ENCODE data around the gene USO1.

DNA sequence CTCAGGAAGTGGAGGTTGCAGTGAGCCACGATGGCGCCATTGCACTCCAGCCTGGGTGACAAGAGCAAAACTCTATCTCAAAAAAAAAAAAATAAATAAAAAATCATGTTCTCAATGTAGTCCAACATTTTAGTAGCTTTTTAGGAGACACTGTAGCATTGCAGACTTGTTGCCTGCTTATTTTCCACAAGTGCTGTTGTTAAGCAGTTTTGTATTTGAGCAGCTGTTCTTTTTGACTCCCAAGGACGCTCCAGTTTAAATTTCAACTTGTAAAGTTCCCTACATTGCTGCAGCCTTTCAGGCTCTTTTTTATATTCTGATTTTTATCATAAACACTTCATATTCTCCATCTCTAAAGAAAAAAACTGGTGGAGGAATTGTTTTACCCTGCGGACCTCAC, 94.7 kb downstream of the USO1 start:
- TF ChIP-seq POLR2A (IDR thresholded peaks at IDR 0.05; ENCODE audit: low read depth) (no peak), POLR2AphosphoS5 (IDR thresholded peaks at IDR 0.05) (no peak), EP300 (IDR thresholded peaks at IDR 0.05) (no peak)
- TF ChIP-seq, protein P1, sequence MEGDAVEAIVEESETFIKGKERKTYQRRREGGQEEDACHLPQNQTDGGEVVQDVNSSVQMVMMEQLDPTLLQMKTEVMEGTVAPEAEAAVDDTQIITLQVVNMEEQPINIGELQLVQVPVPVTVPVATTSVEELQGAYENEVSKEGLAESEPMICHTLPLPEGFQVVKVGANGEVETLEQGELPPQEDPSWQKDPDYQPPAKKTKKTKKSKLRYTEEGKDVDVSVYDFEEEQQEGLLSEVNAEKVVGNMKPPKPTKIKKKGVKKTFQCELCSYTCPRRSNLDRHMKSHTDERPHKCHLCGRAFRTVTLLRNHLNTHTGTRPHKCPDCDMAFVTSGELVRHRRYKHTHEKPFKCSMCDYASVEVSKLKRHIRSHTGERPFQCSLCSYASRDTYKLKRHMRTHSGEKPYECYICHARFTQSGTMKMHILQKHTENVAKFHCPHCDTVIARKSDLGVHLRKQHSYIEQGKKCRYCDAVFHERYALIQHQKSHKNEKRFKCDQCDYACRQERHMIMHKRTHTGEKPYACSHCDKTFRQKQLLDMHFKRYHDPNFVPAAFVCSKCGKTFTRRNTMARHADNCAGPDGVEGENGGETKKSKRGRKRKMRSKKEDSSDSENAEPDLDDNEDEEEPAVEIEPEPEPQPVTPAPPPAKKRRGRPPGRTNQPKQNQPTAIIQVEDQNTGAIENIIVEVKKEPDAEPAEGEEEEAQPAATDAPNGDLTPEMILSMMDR (IDR thresholded peaks at IDR 0.05): no peak
